Parathyroid adenoma (tissue), 2 donors: ENCODE results near the gene RABGEF1.

Experiments used
- H2AFZ ChIP-seq: fragments of 300-600 bp; sonication (generic); one replicate; pipeline ENCODE4 v1.7.0; 2017; ENCODE audit warnings: antibody characterized with exemption, mild to moderate bottlenecking
- H3K27ac ChIP-seq: fragments of 300-600 bp; sonication (generic); one replicate; pipeline ENCODE4 v1.7.0; 2017
- H3K27me3 ChIP-seq: fragments of 300-600 bp; sonication (generic); one replicate; pipeline ENCODE4 v1.7.0; 2017; ENCODE audit warnings: low read length; ENCODE audit not compliant: control insufficient read depth, insufficient read depth
- H3K36me3 ChIP-seq: fragments of 300-600 bp; sonication (generic); one replicate; pipeline ENCODE4 v1.7.0; 2017; ENCODE audit warnings: low read length; ENCODE audit not compliant: control insufficient read depth, insufficient read depth
- H3K4me1 ChIP-seq: fragments of 300-600 bp; sonication (generic); one replicate; pipeline ENCODE4 v1.7.0; 2017; ENCODE audit warnings: control low read depth
- H3K4me2 ChIP-seq: fragments of 300-600 bp; sonication (generic); one replicate; pipeline ENCODE4 v1.7.0; 2017; ENCODE audit warnings: low read length
- H3K4me3 ChIP-seq: fragments of 300-600 bp; sonication (generic); one replicate; pipeline ENCODE4 v1.7.0; 2017; ENCODE audit warnings: low read depth, low read length
- H3K79me2 ChIP-seq: fragments of 300-600 bp; sonication (generic); one replicate; pipeline ENCODE4 v1.7.0; 2017; ENCODE audit warnings: control low read depth
- H3K9ac ChIP-seq: fragments of 300-600 bp; sonication (generic); one replicate; pipeline ENCODE4 v1.7.0; 2017; ENCODE audit warnings: mild to moderate bottlenecking
- H3K9me3 ChIP-seq: fragments of 300-600 bp; sonication (generic); one replicate; pipeline ENCODE4 v1.7.0; 2017; ENCODE audit warnings: low read length; ENCODE audit not compliant: control insufficient read depth
- CTCF ChIP-seq: fragments of 300-600 bp; sonication (generic); IDR thresholded peaks from one replicate; pipeline ENCODE4 v1.7.0; 2017; ENCODE audit warnings: antibody characterized with exemption, mild to moderate bottlenecking
- donor health status: primary hyperparathyroidism.

The RABGEF1 gene

GRCh38 chr7:66743920-66744319 is 3.4 kb downstream of the RABGEF1 start:
- no peak overlapping the region for H3K9ac ChIP-seq
- no peak overlapping the region for H3K4me3 ChIP-seq
- H3K79me2 ChIP-seq, result peaks cover 32% of the 10 kb centered on the region
- H3K36me3 ChIP-seq, result no peaks in the 10 kb centered on the region
- no peak overlapping the region for H3K4me2 ChIP-seq
- no peak overlapping the region for H2AFZ ChIP-seq
- H3K9me3 ChIP-seq, result no peaks in the 10 kb centered on the region
- H3K27ac ChIP-seq, result no peak overlapping the region
- peaks cover 13% of the 10 kb centered on the region for H3K4me1 ChIP-seq
- TF ChIP-seq CTCF, result no peak
- H3K27me3 ChIP-seq, result no peaks in the 10 kb centered on the region

- Histone ChIP-seq H3K4me2 (no peak overlapping the region), H3K79me2 (peaks cover 49% of the 10 kb centered on the region), H3K36me3 (no peaks in the 10 kb centered on the region), H2AFZ (no peak overlapping the region), H3K27ac (peak overlapping the region; percentile 59), H3K9ac (no peak overlapping the region), H3K9me3 (no peaks in the 10 kb centered on the region), H3K4me3 (no peak overlapping the region), H3K27me3 (no peaks in the 10 kb centered on the region), H3K4me1 (peaks cover 16% of the 10 kb centered on the region)
- no peak for TF ChIP-seq CTCF
Observed at GRCh38 chr7:66747385-66747784, 6.9 kb downstream of the RABGEF1 start.

- H3K27me3 ChIP-seq, result no peaks in the 10 kb centered on the region
- TF ChIP-seq CTCF, result no peak
- H2AFZ ChIP-seq, result no peak overlapping the region
- H3K4me1 ChIP-seq, result peaks cover 16% of the 10 kb centered on the region
- peak overlapping the region; percentile 23 for H3K4me2 ChIP-seq
- H3K4me3 ChIP-seq, result no peak overlapping the region
- no peaks in the 10 kb centered on the region for H3K36me3 ChIP-seq
- no peak overlapping the region for H3K9ac ChIP-seq
- H3K27ac ChIP-seq, result peak overlapping the region; percentile 59
- H3K79me2 ChIP-seq, result peaks cover 52% of the 10 kb centered on the region
- H3K9me3 ChIP-seq, result no peaks in the 10 kb centered on the region
Observed at GRCh38 chr7:66747881-66748511, 7.5 kb downstream of the RABGEF1 start.

GRCh38 chr7:66748791-66749190 is 8.3 kb downstream of the RABGEF1 start:
- H3K4me2 ChIP-seq, result no peak overlapping the region
- no peaks in the 10 kb centered on the region for H3K27me3 ChIP-seq
- H3K36me3 ChIP-seq, result no peaks in the 10 kb centered on the region
- H3K4me3 ChIP-seq, result no peak overlapping the region
- peaks cover 16% of the 10 kb centered on the region for H3K4me1 ChIP-seq
- H3K27ac ChIP-seq, result peak overlapping the region; percentile 59
- TF ChIP-seq CTCF, result no peak
- no peak overlapping the region for H3K9ac ChIP-seq
- peaks cover 53% of the 10 kb centered on the region for H3K79me2 ChIP-seq
- H3K9me3 ChIP-seq, result no peaks in the 10 kb centered on the region
- peak overlapping the region; percentile 17 for H2AFZ ChIP-seq

- Histone ChIP-seq H3K27me3 (no peaks in the 10 kb centered on the region), H2AFZ (no peak overlapping the region), H3K79me2 (peaks cover 59% of the 10 kb centered on the region), H3K36me3 (no peaks in the 10 kb centered on the region), H3K4me3 (no peak overlapping the region), H3K4me2 (no peak overlapping the region), H3K9ac (no peak overlapping the region), H3K27ac (no peak overlapping the region), H3K4me1 (peaks cover 16% of the 10 kb centered on the region), H3K9me3 (no peaks in the 10 kb centered on the region)
- no peak for TF ChIP-seq CTCF
Observed at GRCh38 chr7:66751945-66752344, 11.4 kb downstream of the RABGEF1 start.
